Activated CD4-positive, alpha-beta T cell treated with anti-CD3 and anti-CD28 coated beads, Interleukin-2, amount 10 ng/mL, durations not matched to agents 24 days and 14 days (primary cell): ENCODE measurements around the gene SMAD2. TPM values are rescaled to one million over a fixed set of nuclear protein-coding genes. Genes with fewer than 3 reads are reported as not detected.
"Not testable (repeated sequence)": the region's sequence is repeated elsewhere in the genome, so short reads cannot be mapped to it uniquely, and the experiment has no call there.

Source experiments
- DNase-seq: peaks from one replicate; pipeline ENCODE4 v3.0.0; 2022
- H3K27ac Mint-ChIP-seq: one replicate; pipeline ENCODE4 v1.8.0; 2022; ENCODE audit warnings: mild to moderate bottlenecking, mixed read lengths
- H3K27me3 Mint-ChIP-seq: one replicate; pipeline ENCODE4 v1.8.0; 2022; ENCODE audit warnings: mixed read lengths
- H3K36me3 Mint-ChIP-seq: one replicate; pipeline ENCODE4 v1.8.0; 2022; ENCODE audit warnings: low read depth, mild to moderate bottlenecking, mixed read lengths
- H3K4me1 Mint-ChIP-seq: one replicate; pipeline ENCODE4 v1.8.0; 2021; ENCODE audit warnings: mixed read lengths
- H3K4me3 Mint-ChIP-seq: one replicate; pipeline ENCODE4 v1.8.0; 2022; ENCODE audit warnings: mild to moderate bottlenecking, moderate library complexity, mixed read lengths
- H3K9me3 Mint-ChIP-seq: one replicate; pipeline ENCODE4 v1.8.0; 2021; ENCODE audit warnings: mixed read lengths
- intact Hi-C: fragments of 100-400 bp; cut with micrococcal nuclease; formaldehyde crosslinking; loops from one replicate; pipeline ENCODE4 v1.15.1; 2023
- total RNA-seq: library from RNA; stranded (reverse); gene quantifications from 2 replicates; pipeline ENCODE4 v1.2.3, GENCODE V29; 2022

SMAD2 gene
- total RNA-seq, 1 donor from 2014 or later = 388 TPM

- no peaks in the 10 kb centered on the region for H3K36me3 Mint-ChIP-seq
- intact Hi-C loops = no loop called here
- H3K27ac Mint-ChIP-seq = no peak overlapping the region
- peaks cover 3% of the 10 kb centered on the region for H3K27me3 Mint-ChIP-seq
- H3K4me1 Mint-ChIP-seq = peaks cover 2% of the 10 kb centered on the region
- DNase-seq = no peak
- H3K4me3 Mint-ChIP-seq = no peak overlapping the region
- H3K9me3 Mint-ChIP-seq = no peaks in the 10 kb centered on the region
Measured at GRCh38 chr18:47780011-47780725, 150.3 kb downstream of the SMAD2 start.

- peaks cover 2% of the 10 kb centered on the region for H3K4me1 Mint-ChIP-seq
- H3K36me3 Mint-ChIP-seq = no peaks in the 10 kb centered on the region
- intact Hi-C loops = no loop called here
- H3K27me3 Mint-ChIP-seq = peaks cover 3% of the 10 kb centered on the region
- no peak overlapping the region for H3K27ac Mint-ChIP-seq
- H3K4me3 Mint-ChIP-seq = no peak overlapping the region
- DNase-seq = no peak
- H3K9me3 Mint-ChIP-seq = no peaks in the 10 kb centered on the region
Measured at GRCh38 chr18:47779381-47779780, 151.1 kb downstream of the SMAD2 start.

GRCh38 chr18:47777626-47778025, 152.8 kb downstream of the SMAD2 start:
- DNase-seq = no peak
- no peak overlapping the region for H3K4me3 Mint-ChIP-seq
- H3K27me3 Mint-ChIP-seq = no peaks in the 10 kb centered on the region
- peaks cover 5% of the 10 kb centered on the region for H3K4me1 Mint-ChIP-seq
- no peaks in the 10 kb centered on the region for H3K36me3 Mint-ChIP-seq
- H3K9me3 Mint-ChIP-seq = no peaks in the 10 kb centered on the region
- intact Hi-C loops = no loop called here
- H3K27ac Mint-ChIP-seq = no peak overlapping the region

GRCh38 chr18:47775961-47776360, 154.5 kb downstream of the SMAD2 start:
- Mint-ChIP-seq H3K4me1 (peaks cover 5% of the 10 kb centered on the region), H3K36me3 (no peaks in the 10 kb centered on the region), H3K9me3 (no peaks in the 10 kb centered on the region), H3K27ac (no peak overlapping the region), H3K27me3 (peaks cover 2% of the 10 kb centered on the region), H3K4me3 (no peak overlapping the region)
- DNase-seq = no peak
- intact Hi-C loops = no loop called here

GRCh38 chr18:47773931-47774330, 156.5 kb downstream of the SMAD2 start:
- no peaks in the 10 kb centered on the region for H3K9me3 Mint-ChIP-seq
- peaks cover 5% of the 10 kb centered on the region for H3K4me1 Mint-ChIP-seq
- intact Hi-C loops = loop anchor here (2.0 kb wide), 1 partner anchor 157 kb away; the partner anchor contains the start of gene SMAD2
- peaks cover 5% of the 10 kb centered on the region for H3K27me3 Mint-ChIP-seq
- H3K36me3 Mint-ChIP-seq = no peaks in the 10 kb centered on the region
- H3K4me3 Mint-ChIP-seq = no peak overlapping the region
- peak overlapping the region; percentile 32 for H3K27ac Mint-ChIP-seq
- peak; percentile 41 for DNase-seq

- H3K9me3 Mint-ChIP-seq = no peaks in the 10 kb centered on the region
- DNase-seq = peak; percentile 91
- H3K36me3 Mint-ChIP-seq = no peaks in the 10 kb centered on the region
- no peak overlapping the region for H3K27ac Mint-ChIP-seq
- intact Hi-C loops = loop anchor here (1.0 to 2.0 kb wide), 2 partner anchors 158 to 250 kb away; partner anchors contain the start of gene SMAD2
- no peak overlapping the region for H3K4me3 Mint-ChIP-seq
- H3K4me1 Mint-ChIP-seq = peaks cover 5% of the 10 kb centered on the region
- H3K27me3 Mint-ChIP-seq = peaks cover 5% of the 10 kb centered on the region
Measured at GRCh38 chr18:47772374-47773248, 157.8 kb downstream of the SMAD2 start.

- intact Hi-C loops = loop anchor here (1.0 to 2.0 kb wide), 2 partner anchors 159 to 250 kb away; partner anchors contain the start of gene SMAD2
- H3K9me3 Mint-ChIP-seq = no peaks in the 10 kb centered on the region
- H3K27ac Mint-ChIP-seq = no peak overlapping the region
Measured at GRCh38 chr18:47771922-47772321, 158.5 kb downstream of the SMAD2 start.

GRCh38 chr18:47767699-47768098, 162.8 kb downstream of the SMAD2 start:
- H3K36me3 Mint-ChIP-seq = no peaks in the 10 kb centered on the region
- no peaks in the 10 kb centered on the region for H3K9me3 Mint-ChIP-seq
- peaks cover under 1% of the 10 kb centered on the region for H3K4me1 Mint-ChIP-seq
- H3K4me3 Mint-ChIP-seq = no peak overlapping the region
- intact Hi-C loops = no loop called here
- peaks cover 26% of the 10 kb centered on the region for H3K27me3 Mint-ChIP-seq
- H3K27ac Mint-ChIP-seq = no peak overlapping the region
- DNase-seq = peak; percentile 45

More at GRCh38 chr18:47771922-47772321, 158.5 kb downstream of the SMAD2 start:
- Mint-ChIP-seq H3K36me3 (no peaks in the 10 kb centered on the region), H3K4me3 (no peak overlapping the region), H3K27me3 (peaks cover 5% of the 10 kb centered on the region), H3K4me1 (peaks cover 3% of the 10 kb centered on the region)
- DNase-seq = peak; percentile 52

- H3K27ac Mint-ChIP-seq, DNase-seq, H3K36me3 Mint-ChIP-seq, H3K4me1 Mint-ChIP-seq, H3K9me3 Mint-ChIP-seq, H3K4me3 Mint-ChIP-seq, intact Hi-C loops: not testable (repeated sequence)
- H3K27me3 Mint-ChIP-seq = peaks cover 30% of the 10 kb centered on the region
Measured at GRCh38 chr18:47767198-47767597, 163.3 kb downstream of the SMAD2 start.
